K562 (cell line): ENCODE results near the gene SLC24A3. TPM values are rescaled to one million over a fixed set of nuclear protein-coding genes. Genes with fewer than 3 reads are reported as not detected.
"Not testable (repeated sequence)": the region's sequence is repeated elsewhere in the genome, so short reads cannot be mapped to it uniquely, and the experiment has no call there.

Source experiments
- ATAC-seq: fragments of 200-7000 bp; cut with Tn5 transposase; 3 replicates; pipeline ENCODE4 v1.9.1; 2020; ENCODE audit warnings: moderate library complexity
- BruUV-seq: library from RNA; stranded (reverse); fragments of 400-500 nt; replicated peaks from 2 replicates; lab custom pipeline; 2021; lab: Mats Ljungman, UMichigan
- CTCF ChIA-PET: fragments of 300-600 bp; formaldehyde crosslinking; extraction: SDS; loops from one replicate; lab custom pipeline; 2021; ENCODE audit warnings: low intra/inter-chr PET ratio; lab: Yijun Ruan, JAX
- POLR2A ChIA-PET: fragments of 300-600, 350-650 bp; sonication (Branson Sonifier 250); formaldehyde crosslinking; extraction: SDS; loops from one replicate; lab custom pipeline; 2021; ENCODE audit warnings: antibody characterized with exemption, inconsistent platforms; lab: Yijun Ruan, JAX
- DNase-seq, 4 experiments: peaks; one replicate each; pipeline versions ENCODE4 v3.0.0 to v3.0.0-alpha.2; 2011 to 2018; ENCODE audit warnings: low spot score in 3 of 4, mixed read lengths in 3 of 4; ENCODE audit errors: extremely low read depth in 1 of 4
- FAIRE-seq: peaks from 2 replicates; lab custom pipeline; 2011; peaks lifted over from hg19 to GRCh38; lab: Jason Lieb, UNC
- H2AFZ ChIP-seq: 2 replicates; pipeline ENCODE4 v1.6.0; 2011; ENCODE audit warnings: low read depth, low read length, control low read depth, inconsistent platforms
- H3K27ac ChIP-seq: fragments of 200-600 bp; 3 replicates; pipeline ENCODE4 v1.8.0; 2011; ENCODE audit warnings: low read depth, mild to moderate bottlenecking, control low read depth, inconsistent platforms, low read length, moderate library complexity, mixed read lengths; ENCODE audit errors: extremely low read depth
- H3K27me3 ChIP-seq, 2 experiments: fragments of 300-600 bp in 1 of 2; 2 replicates in 1 of 2; 3 replicates in 1 of 2; pipeline versions ENCODE4 v1.6.0 to v1.8.0; 2011; ENCODE audit warnings: inconsistent platforms in 2 of 2, low read length in 2 of 2, mild to moderate bottlenecking in 1 of 2, mixed read lengths in 1 of 2, moderate library complexity in 1 of 2; ENCODE audit not compliant: control insufficient read depth in 2 of 2, insufficient read depth in 2 of 2
- H3K36me3 ChIP-seq: fragments of 300-600 bp; 3 replicates; pipeline ENCODE4 v1.8.0; 2011; ENCODE audit warnings: mild to moderate bottlenecking, low read length, inconsistent platforms; ENCODE audit not compliant: control insufficient read depth, insufficient read depth
- H3K4me1 ChIP-seq, 2 experiments: fragments of 200-600 bp in 1 of 2; replicated peaks in 1 of 2; 2 replicates in 1 of 2; 3 replicates in 1 of 2; pipeline versions ENCODE4 v1.5.1 to v1.8.0; 2011; ENCODE audit warnings: inconsistent platforms in 2 of 2, low read length in 2 of 2, mild to moderate bottlenecking in 1 of 2, mixed read lengths in 1 of 2, moderate library complexity in 1 of 2; ENCODE audit not compliant: control insufficient read depth in 2 of 2, insufficient read depth in 2 of 2
- H3K4me2 ChIP-seq: 2 replicates; pipeline ENCODE4 v1.6.1; 2011; ENCODE audit warnings: low read length, control low read depth, inconsistent platforms, mixed read lengths; ENCODE audit not compliant: insufficient read depth
- H3K4me3 ChIP-seq: fragments of 200-600 bp; sonication (generic), shearing (Covaris generic); 2 replicates; pipeline ENCODE4 v1.5.1; 2016; ENCODE audit warnings: control low read depth, inconsistent platforms
- H3K79me2 ChIP-seq: fragments of 200-600 bp; 3 replicates; pipeline ENCODE4 v1.8.0; 2011; ENCODE audit warnings: low read length, inconsistent platforms; ENCODE audit not compliant: control insufficient read depth, insufficient read depth
- H3K9ac ChIP-seq, 2 experiments: 2 replicates each; pipeline versions ENCODE4 v1.6.0 to v1.6.1; 2011; ENCODE audit warnings: low read depth in 2 of 2, low read length in 2 of 2, control low read depth in 1 of 2, inconsistent platforms in 1 of 2, mild to moderate bottlenecking in 1 of 2, mixed read lengths in 1 of 2; ENCODE audit not compliant: insufficient read depth in 1 of 2
- H3K9me1 ChIP-seq: one replicate; pipeline ENCODE4 v1.6.0; 2011; ENCODE audit warnings: inconsistent platforms, mild to moderate bottlenecking, low read length, moderate library complexity; ENCODE audit not compliant: control insufficient read depth, insufficient read depth
- H3K9me3 ChIP-seq: replicated peaks from 2 replicates; pipeline ENCODE4 v1.5.1; 2011; ENCODE audit warnings: low read depth, low read length, inconsistent platforms; ENCODE audit not compliant: control insufficient read depth, insufficient read depth
- H4K20me1 ChIP-seq: replicated peaks from 2 replicates; pipeline ENCODE4 v1.6.1; 2011; ENCODE audit warnings: low read length, inconsistent platforms, mixed read lengths; ENCODE audit not compliant: control insufficient read depth, insufficient read depth
- ATF4 ChIP-seq: fragments of 450-650 bp; formaldehyde crosslinking; IDR thresholded peaks from 2 replicates; pipeline ENCODE4 v1.4.0; 2022; ENCODE audit warnings: mild to moderate bottlenecking, moderate library complexity
- CBX1 ChIP-seq: sonication (generic); IDR thresholded peaks from 2 replicates; pipeline ENCODE4 v1.6.1; 2016; ENCODE audit warnings: antibody characterized with exemption, low read depth, mild to moderate bottlenecking
- DEAF1 ChIP-seq: fragments of 450-650 bp; formaldehyde crosslinking; IDR thresholded peaks from 2 replicates; pipeline ENCODE4 v1.4.0; 2020; ENCODE audit warnings: mild to moderate bottlenecking, moderate library complexity
- EWSR1 ChIP-seq: fragments of 450-650 bp; IDR thresholded peaks from 2 replicates; pipeline ENCODE4 v1.6.1; 2018; ENCODE audit warnings: borderline replicate concordance, mild to moderate bottlenecking, low read depth, moderate library complexity; ENCODE audit not compliant: partially characterized antibody
- MAFG ChIP-seq: fragments of 450-650 bp; conservative IDR thresholded peaks from 2 replicates; pipeline ENCODE4 v1.6.1; 2016; ENCODE audit warnings: missing genetic modification characterization, missing compliant biosample characterization
- PTTG1 ChIP-seq: fragments of 450-650 bp; IDR thresholded peaks from 2 replicates; pipeline ENCODE4 v1.6.1; 2016; ENCODE audit warnings: low read depth, mild to moderate bottlenecking, missing genetic modification characterization, missing compliant biosample characterization
- SLC30A9 ChIP-seq: fragments of 250-450 bp; sonication (Bioruptor Pico); IDR thresholded peaks from 2 replicates; pipeline ENCODE4 v1.8.0; 2022; ENCODE audit warnings: mild to moderate bottlenecking, moderate library complexity
- SMARCE1 ChIP-seq: fragments of 450-650 bp; IDR thresholded peaks from 2 replicates; pipeline ENCODE4 v1.7.1; 2016; ENCODE audit warnings: mild to moderate bottlenecking
- SRSF3 ChIP-seq: fragments of 200-400 bp; formaldehyde crosslinking; IDR thresholded peaks from 2 replicates; pipeline ENCODE4 v1.6.1; 2016; ENCODE audit warnings: mild to moderate bottlenecking, low read length, moderate library complexity; ENCODE audit not compliant: insufficient read depth
- ZNF239 ChIP-seq: fragments of 250-450 bp; sonication (Bioruptor Pico); IDR thresholded peaks from 2 replicates; pipeline ENCODE4 v1.4.0; 2020; ENCODE audit warnings: mild to moderate bottlenecking
- ZNF277 ChIP-seq: fragments of 250-450 bp; sonication (Bioruptor Pico); IDR thresholded peaks from 2 replicates; pipeline ENCODE4 v1.8.0; 2022; ENCODE audit warnings: inconsistent platforms, mild to moderate bottlenecking, moderate library complexity, borderline replicate concordance
- ZNF282 ChIP-seq: sonication (generic); formaldehyde crosslinking; IDR thresholded peaks from 2 replicates; pipeline ENCODE4 v1.8.1; 2023; ENCODE audit warnings: missing genetic modification reagents
- WGBS: fragments of 100-300 bp; shearing (Covaris generic); methylation state at CpG from one replicate; pipeline ENCODE4 v1.1.6; 2016; ENCODE audit warnings: low coverage, mixed read lengths; ENCODE audit not compliant: insufficient coverage; ENCODE audit errors: missing lambda C conversion rate; 5-methylcytosine and 5-hydroxymethylcytosine counted together
- in situ Hi-C: fragments of 300-500 bp; cut with MboI; formaldehyde crosslinking; loops from 4 replicates; pipeline ENCODE4 v1.15.0; 2018; ENCODE audit warnings: inconsistent platforms, mixed read lengths
- intact Hi-C: fragments of 100-400 bp; cut with micrococcal nuclease; formaldehyde crosslinking; loops from 2 replicates; pipeline ENCODE4 v1.14.2; 2022
- polyA plus RNA-seq, 8 experiments: library from polyadenylated mRNA; depleted of rRNA in 4 of 8; stranded (reverse) in 5 of 8; unstranded in 3 of 8; fragments of >200 nt; fragmentation: Nextera tagmentation in 2 of 8; fragmentation: Illumina TruSeq in 1 of 8; extraction: Ambion mirVana in 2 of 8; extraction: Trizol in 1 of 8; gene quantifications; 2 replicates each; pipeline versions ENCODE4 v1.2.1 to v1.2.3, GENCODE V29; 2011 to 2014; ENCODE audit warnings: inconsistent platforms in 1 of 8, missing spikeins in 1 of 8
- total RNA-seq, 7 experiments: library from RNA; depleted of rRNA in 6 of 7; stranded (reverse); fragments of >200 nt in 6 of 7; fragmentation: Illumina TruSeq in 2 of 7; extraction: Trizol in 2 of 7; gene quantifications; 2 replicates each; pipeline versions ENCODE4 v1.2.1 to v1.2.3, GENCODE V29; 2011 to 2021; ENCODE audit warnings: low replicate concordance in 1 of 7

The SLC24A3 gene
- total and polyA plus RNA-seq, 9 of the 15 experiments (the other 6 are each of a cell fraction or from before 2014, with no cell fraction given): not detected

GRCh38 chr20:19754201-19754600 is 541.8 kb downstream of the SLC24A3 start:
- whole genome bisulfite sequencing: 0% methylated on average over 8 of the region's 14 CpGs
- H3K36me3 ChIP-seq, POLR2A ChIA-PET, H3K27me3 ChIP-seq, H3K27ac ChIP-seq, H3K79me2 ChIP-seq, H3K4me1 ChIP-seq, FAIRE-seq, H2AFZ ChIP-seq, in situ Hi-C loops, DNase-seq, H3K9me3 ChIP-seq, ATAC-seq, CTCF ChIA-PET, H4K20me1 ChIP-seq, H3K9me1 ChIP-seq, H3K9ac ChIP-seq, intact Hi-C loops, H3K4me2 ChIP-seq, H3K4me3 ChIP-seq, BruUV-seq: not testable (repeated sequence)

GRCh38 chr20:19756761-19757486 is 544.5 kb downstream of the SLC24A3 start:
- FAIRE-seq (no peak), ATAC-seq (no peak), DNase-seq (no peak)
- Histone ChIP-seq H3K36me3 (no peaks in the 10 kb centered on the region), H3K4me3 (no peak overlapping the region), H3K27ac (no peak overlapping the region), H3K9ac (no peak overlapping the region), H4K20me1 (no peaks in the 10 kb centered on the region), H3K9me1 (no peaks in the 10 kb centered on the region), H3K9me3 (no peaks in the 10 kb centered on the region), H3K27me3 (peaks cover 0 to 9% of the 10 kb centered on the region in 2 experiments; a peak in 2 of 5 replicates), H3K4me1 (peaks cover 0 to 9% of the 10 kb centered on the region in 2 experiments; a peak in 1 of 5 replicates), H3K4me2 (no peak overlapping the region), H3K79me2 (no peaks in the 10 kb centered on the region), H2AFZ (no peak overlapping the region)
- 5% methylated on average over 17 of the region's 22 CpGs for WGBS
- in situ Hi-C loops: no loop called here
- intact Hi-C loops: no loop called here
- POLR2A ChIA-PET: no interaction called here
- BruUV-seq: no TSS peak
- CTCF ChIA-PET: no interaction called here
- TF ChIP-seq CBX1 (no peak), ATF4 (CRISPR knock-in tag) (no peak), ZNF282 (CRISPR knock-in tag) (no peak), DEAF1 (CRISPR knock-in tag) (no peak), ZNF277 (CRISPR knock-in tag) (no peak), PTTG1 (no peak), SRSF3 (no peak), EWSR1 (no peak), SMARCE1 (no peak), SLC30A9 (CRISPR knock-in tag) (no peak), MAFG (tag) (no peak), ZNF239 (no peak)
